SW 1271 (cell line): Measurements from ENCODE around the gene ZNF263.

Experiments
- DNase-seq, 2 experiments: peaks; one replicate each; lab custom pipeline; 2025; lab: John Stamatoyannopoulos, UW

ZNF263 gene

DNA sequence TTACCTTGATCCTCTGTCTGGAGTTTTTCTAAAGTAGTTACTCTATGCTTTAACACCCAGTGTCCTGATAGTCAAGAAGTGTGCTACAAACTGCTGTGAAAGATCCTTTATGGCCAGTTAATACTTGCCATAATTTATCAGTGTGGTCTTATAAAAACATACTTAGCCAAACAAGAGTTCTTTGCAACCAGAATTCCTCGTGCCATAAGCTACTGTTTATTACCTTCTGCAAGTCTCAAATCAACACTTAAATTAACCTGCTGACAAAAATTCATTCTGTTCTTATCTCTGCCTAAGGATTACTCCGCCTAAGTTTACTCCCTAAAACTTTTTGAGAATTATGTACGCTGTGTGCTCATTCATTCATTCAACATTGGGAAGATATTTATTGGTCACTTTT, 44.8 kb downstream of the ZNF263 start:
- DNase-seq = no peak

DNA sequence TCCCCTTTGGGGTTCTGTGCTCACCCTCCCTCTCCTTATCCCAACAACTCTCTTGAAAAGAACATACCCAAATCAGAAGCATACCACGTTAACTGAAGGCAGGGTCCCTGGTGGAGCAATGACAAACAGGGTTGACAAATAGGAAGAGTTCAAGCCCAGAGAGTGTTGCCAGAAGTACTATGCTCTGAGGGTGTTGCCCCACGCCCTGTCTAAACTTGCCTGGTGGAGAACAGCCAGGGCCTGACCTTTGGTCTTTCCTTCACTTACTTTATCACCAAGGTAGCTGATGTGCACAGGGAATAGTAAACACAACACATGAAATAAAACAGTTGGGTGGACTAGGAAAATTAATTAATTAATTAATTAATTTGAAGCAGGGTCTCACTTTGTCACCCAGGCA, 45.4 kb downstream of the ZNF263 start:
- no peak for DNase-seq
